ENCODE data around the gene CNIH2.
"Not testable (repeated sequence)": the region's sequence is repeated elsewhere in the genome, so short reads cannot be mapped to it uniquely, and the experiment has no call there.

Gene CNIH2

GRCh38 chr11:66251809-66252208, 26.2 kb upstream of the CNIH2 start:
- in situ Hi-C loops (cut with MboI; ENCODE audit: low sequenced_read_pairs, unreplicated experiment), result no loop called here
- TF ChIP-seq CTCF (IDR thresholded peaks at IDR 0.05; ENCODE audit: borderline replicate concordance, control extremely low read depth, extremely low read depth, insufficient read depth, missing control alignments), result no peak
- no peak for DNase-seq (ENCODE audit: low spot score)

- in situ Hi-C loops (cut with MboI; ENCODE audit: low sequenced_read_pairs, unreplicated experiment); DNase-seq (ENCODE audit: low spot score): not testable (repeated sequence)
Observed at GRCh38 chr11:66253081-66253480, 24.9 kb upstream of the CNIH2 start.

GRCh38 chr11:66258473-66258893, 19.5 kb upstream of the CNIH2 start:
- in situ Hi-C loops (cut with MboI; ENCODE audit: low sequenced_read_pairs, unreplicated experiment), result no loop called here
- no peak for TF ChIP-seq CTCF (IDR thresholded peaks at IDR 0.05; ENCODE audit: borderline replicate concordance, control extremely low read depth, extremely low read depth, insufficient read depth, missing control alignments)
- no peak for DNase-seq (ENCODE audit: low spot score)

- TF ChIP-seq CTCF (IDR thresholded peaks at IDR 0.05; ENCODE audit: borderline replicate concordance, control extremely low read depth, extremely low read depth, insufficient read depth, missing control alignments), result no peak
- no peak for DNase-seq (ENCODE audit: low spot score)
- in situ Hi-C loops (cut with MboI; ENCODE audit: low sequenced_read_pairs, unreplicated experiment), result no loop called here
Observed at GRCh38 chr11:66259225-66259624, 18.8 kb upstream of the CNIH2 start.

- DNase-seq (ENCODE audit: low spot score), result no peak
- no peak for TF ChIP-seq CTCF (IDR thresholded peaks at IDR 0.05; ENCODE audit: borderline replicate concordance, control extremely low read depth, extremely low read depth, insufficient read depth, missing control alignments)
- in situ Hi-C loops (cut with MboI; ENCODE audit: low sequenced_read_pairs, unreplicated experiment), result no loop called here
Observed at GRCh38 chr11:66259956-66260355, 18.0 kb upstream of the CNIH2 start.

- in situ Hi-C loops (cut with MboI; ENCODE audit: low sequenced_read_pairs, unreplicated experiment), result no loop called here
- no peak for DNase-seq (ENCODE audit: low spot score)
- TF ChIP-seq CTCF (IDR thresholded peaks at IDR 0.05; ENCODE audit: borderline replicate concordance, control extremely low read depth, extremely low read depth, insufficient read depth, missing control alignments), result no peak
Observed at GRCh38 chr11:66261578-66261977, 16.4 kb upstream of the CNIH2 start.

- TF ChIP-seq CTCF (IDR thresholded peaks at IDR 0.05; ENCODE audit: borderline replicate concordance, control extremely low read depth, extremely low read depth, insufficient read depth, missing control alignments), result no peak
- in situ Hi-C loops (cut with MboI; ENCODE audit: low sequenced_read_pairs, unreplicated experiment), result no loop called here
- no peak for DNase-seq (ENCODE audit: low spot score)
Observed at GRCh38 chr11:66262191-66262590, 15.8 kb upstream of the CNIH2 start.

Measured in GM13976 (cell line).